ENCODE results near the gene CCNI.
"Not testable (repeated sequence)": the region's sequence is repeated elsewhere in the genome, so short reads cannot be mapped to it uniquely, and the experiment has no call there.

The CCNI gene

GRCh38 chr4:77043507-77044136 is 32.2 kb downstream of the CCNI start:
- no peak for DNase-seq (ENCODE audit: low spot score)
- in situ Hi-C loops (cut with MboI; ENCODE audit: low pct_unique_long_range_greater_than_20kb, low sequenced_read_pairs, unreplicated experiment), result loop anchor here (25.0 kb wide), 1 partner anchor 531 kb away; no protein-coding TSS in a partner anchor
- no peak for TF ChIP-seq CTCF (IDR thresholded peaks at IDR 0.05; ENCODE audit: extremely low read depth, insufficient read depth, missing control alignments)

- no peak for TF ChIP-seq CTCF (IDR thresholded peaks at IDR 0.05; ENCODE audit: extremely low read depth, insufficient read depth, missing control alignments)
- in situ Hi-C loops (cut with MboI; ENCODE audit: low pct_unique_long_range_greater_than_20kb, low sequenced_read_pairs, unreplicated experiment), result loop anchor here (25.0 kb wide), 1 partner anchor 529 kb away; no protein-coding TSS in a partner anchor
- no peak for DNase-seq (ENCODE audit: low spot score)
Observed at GRCh38 chr4:77040854-77041725, 34.7 kb downstream of the CCNI start.

- TF ChIP-seq CTCF (IDR thresholded peaks at IDR 0.05; ENCODE audit: extremely low read depth, insufficient read depth, missing control alignments), result no peak
- no peak for DNase-seq (ENCODE audit: low spot score)
- in situ Hi-C loops (cut with MboI; ENCODE audit: low pct_unique_long_range_greater_than_20kb, low sequenced_read_pairs, unreplicated experiment), result loop anchor here (25.0 kb wide), 1 partner anchor 528 kb away; no protein-coding TSS in a partner anchor
Observed at GRCh38 chr4:77040270-77040669, 35.5 kb downstream of the CCNI start.

GRCh38 chr4:77039796-77040195 is 36.0 kb downstream of the CCNI start:
- in situ Hi-C loops (cut with MboI; ENCODE audit: low pct_unique_long_range_greater_than_20kb, low sequenced_read_pairs, unreplicated experiment), result loop anchor here (25.0 kb wide), 1 partner anchor 527 kb away; no protein-coding TSS in a partner anchor
- no peak for TF ChIP-seq CTCF (IDR thresholded peaks at IDR 0.05; ENCODE audit: extremely low read depth, insufficient read depth, missing control alignments)
- no peak for DNase-seq (ENCODE audit: low spot score)

GRCh38 chr4:77037736-77038135 is 38.1 kb downstream of the CCNI start:
- in situ Hi-C loops (cut with MboI; ENCODE audit: low pct_unique_long_range_greater_than_20kb, low sequenced_read_pairs, unreplicated experiment), result loop anchor here (25.0 kb wide), 1 partner anchor 525 kb away; no protein-coding TSS in a partner anchor
- DNase-seq (ENCODE audit: low spot score), result no peak
- no peak for TF ChIP-seq CTCF (IDR thresholded peaks at IDR 0.05; ENCODE audit: extremely low read depth, insufficient read depth, missing control alignments)

- in situ Hi-C loops (cut with MboI; ENCODE audit: low pct_unique_long_range_greater_than_20kb, low sequenced_read_pairs, unreplicated experiment), result loop anchor here (25.0 kb wide), 1 partner anchor 525 kb away; no protein-coding TSS in a partner anchor
- DNase-seq (ENCODE audit: low spot score), result not testable (repeated sequence)
Observed at GRCh38 chr4:77037168-77037567, 38.6 kb downstream of the CCNI start.

GRCh38 chr4:77036206-77036605 is 39.6 kb downstream of the CCNI start:
- in situ Hi-C loops (cut with MboI; ENCODE audit: low pct_unique_long_range_greater_than_20kb, low sequenced_read_pairs, unreplicated experiment), result loop anchor here (25.0 kb wide), 1 partner anchor 524 kb away; no protein-coding TSS in a partner anchor
- no peak for TF ChIP-seq CTCF (IDR thresholded peaks at IDR 0.05; ENCODE audit: extremely low read depth, insufficient read depth, missing control alignments)
- no peak for DNase-seq (ENCODE audit: low spot score)
